GM21526 (cell line): Measurements from ENCODE around the gene MDM2.

Source experiments
- ATAC-seq: cut with Tn5 transposase; IDR thresholded peaks from one replicate; pipeline ENCODE4 v1.9.1; 2021; ENCODE audit warnings: moderate library complexity; ENCODE audit not compliant: unreplicated experiment, low FRiP score

Gene MDM2

GRCh38 chr12:68807576-68808387 lies at the start of gene MDM2:
MDM2 (plus strand) TSS chr12:68808177; CDS start chr12:68808478, 301 bp downstream.
- ATAC-seq: peak; percentile 72

GRCh38 chr12:68759852-68760251 lies 48.1 kb upstream of the MDM2 start:
- no peak for ATAC-seq

GRCh38 chr12:68760806-68761441 lies 47.1 kb upstream of the MDM2 start:
- no peak for ATAC-seq

- ATAC-seq: no peak
Measured at GRCh38 chr12:68761442-68761812, 46.5 kb upstream of the MDM2 start.

GRCh38 chr12:68761901-68762630 lies 45.9 kb upstream of the MDM2 start:
- no peak for ATAC-seq

- ATAC-seq: no peak
Measured at GRCh38 chr12:68762691-68763090, 45.3 kb upstream of the MDM2 start.

GRCh38 chr12:68765696-68766095 lies 42.3 kb upstream of the MDM2 start:
- no peak for ATAC-seq

GRCh38 chr12:68766646-68767045 lies 41.3 kb upstream of the MDM2 start:
- ATAC-seq: no peak

- ATAC-seq: no peak
Measured at GRCh38 chr12:68767191-68767590, 40.8 kb upstream of the MDM2 start.

- ATAC-seq: no peak
Measured at GRCh38 chr12:68768431-68768939, 39.5 kb upstream of the MDM2 start.

GRCh38 chr12:68769941-68770340 lies 38.0 kb upstream of the MDM2 start:
- no peak for ATAC-seq

GRCh38 chr12:68771223-68771925 lies 36.6 kb upstream of the MDM2 start:
- no peak for ATAC-seq

GRCh38 chr12:68772714-68773113 lies 35.3 kb upstream of the MDM2 start:
- no peak for ATAC-seq

GRCh38 chr12:68773582-68773981 lies 34.4 kb upstream of the MDM2 start:
- ATAC-seq: no peak

GRCh38 chr12:68775121-68775630 lies 32.8 kb upstream of the MDM2 start:
- ATAC-seq: no peak

- no peak for ATAC-seq
Measured at GRCh38 chr12:68776976-68777610, 30.9 kb upstream of the MDM2 start.

- ATAC-seq: no peak
Measured at GRCh38 chr12:68779280-68779679, 28.7 kb upstream of the MDM2 start.

- no peak for ATAC-seq
Measured at GRCh38 chr12:68780731-68781130, 27.2 kb upstream of the MDM2 start.

- ATAC-seq: no peak
Measured at GRCh38 chr12:68781728-68782127, 26.2 kb upstream of the MDM2 start.

GRCh38 chr12:68784015-68784414 lies 24.0 kb upstream of the MDM2 start:
- no peak for ATAC-seq
